ENCODE results near the gene EFR3B.
"Not testable (repeated sequence)": the region's sequence is repeated elsewhere in the genome, so short reads cannot be mapped to it uniquely, and the experiment has no call there.

Gene EFR3B, protein sequence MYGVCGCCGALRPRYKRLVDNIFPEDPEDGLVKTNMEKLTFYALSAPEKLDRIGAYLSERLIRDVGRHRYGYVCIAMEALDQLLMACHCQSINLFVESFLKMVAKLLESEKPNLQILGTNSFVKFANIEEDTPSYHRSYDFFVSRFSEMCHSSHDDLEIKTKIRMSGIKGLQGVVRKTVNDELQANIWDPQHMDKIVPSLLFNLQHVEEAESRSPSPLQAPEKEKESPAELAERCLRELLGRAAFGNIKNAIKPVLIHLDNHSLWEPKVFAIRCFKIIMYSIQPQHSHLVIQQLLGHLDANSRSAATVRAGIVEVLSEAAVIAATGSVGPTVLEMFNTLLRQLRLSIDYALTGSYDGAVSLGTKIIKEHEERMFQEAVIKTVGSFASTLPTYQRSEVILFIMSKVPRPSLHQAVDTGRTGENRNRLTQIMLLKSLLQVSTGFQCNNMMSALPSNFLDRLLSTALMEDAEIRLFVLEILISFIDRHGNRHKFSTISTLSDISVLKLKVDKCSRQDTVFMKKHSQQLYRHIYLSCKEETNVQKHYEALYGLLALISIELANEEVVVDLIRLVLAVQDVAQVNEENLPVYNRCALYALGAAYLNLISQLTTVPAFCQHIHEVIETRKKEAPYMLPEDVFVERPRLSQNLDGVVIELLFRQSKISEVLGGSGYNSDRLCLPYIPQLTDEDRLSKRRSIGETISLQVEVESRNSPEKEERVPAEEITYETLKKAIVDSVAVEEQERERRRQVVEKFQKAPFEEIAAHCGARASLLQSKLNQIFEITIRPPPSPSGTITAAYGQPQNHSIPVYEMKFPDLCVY

DNA sequence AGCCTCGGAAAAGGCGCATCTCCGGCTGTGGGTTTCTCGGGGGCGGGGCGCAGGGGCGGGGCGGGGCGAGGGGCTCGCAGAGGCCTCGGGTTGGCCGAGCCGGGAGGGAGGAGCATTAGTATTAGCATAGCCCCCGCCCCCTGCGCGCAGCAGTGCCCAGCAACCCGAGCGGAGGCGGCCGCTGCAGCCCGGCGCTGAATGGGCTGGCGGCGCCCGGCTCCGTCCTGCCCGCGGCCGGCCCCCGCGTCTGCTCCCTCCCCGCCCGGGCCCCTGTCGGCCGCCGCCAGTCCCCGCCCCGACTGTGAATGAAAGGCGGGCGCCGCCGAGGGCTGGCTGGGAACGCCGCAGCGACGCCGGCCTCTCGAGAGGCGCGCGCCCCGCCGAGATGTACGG is at the start of gene EFR3B:
TSS of gene EFR3B (plus strand) at position 149 of the 393 bp plus-strand sequence. CDS start at position 386, 237 bp downstream.
- DNase-seq = peak; percentile 91

DNA sequence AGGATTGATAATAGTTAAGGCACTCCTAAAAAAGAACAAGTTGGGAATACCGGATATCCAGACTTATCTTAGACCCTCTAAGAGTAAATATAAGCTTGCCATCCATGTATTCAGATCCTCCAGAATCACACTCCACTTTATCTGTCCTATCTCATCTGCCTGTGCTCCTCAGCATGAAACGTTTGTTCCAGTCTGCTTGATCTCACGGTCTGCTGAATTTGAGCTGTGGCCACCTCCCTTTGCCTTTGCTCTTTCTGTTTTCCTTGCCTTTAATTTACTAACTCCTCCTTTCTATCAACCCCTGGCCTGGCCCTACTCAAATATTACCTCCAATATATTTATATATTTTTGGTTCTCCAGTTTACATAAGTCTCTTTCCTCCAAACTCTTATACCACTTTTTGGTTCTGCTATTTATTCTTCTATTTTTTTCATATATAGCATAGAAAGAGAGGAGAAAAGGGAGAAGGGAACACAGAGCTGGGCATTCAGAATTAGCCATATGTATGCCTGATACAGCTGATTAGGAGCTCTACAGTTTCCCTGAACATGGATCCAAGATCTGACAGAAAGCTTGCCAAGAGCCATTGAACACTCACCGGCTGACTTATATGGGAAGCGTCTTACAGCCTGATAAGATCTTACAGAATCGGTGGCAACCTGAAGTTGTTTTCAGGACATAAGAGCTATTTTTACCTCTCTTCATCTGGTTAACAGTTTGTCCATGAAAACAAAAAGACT is 48.3 kb upstream of the EFR3B start:
- no peak for DNase-seq

DNA sequence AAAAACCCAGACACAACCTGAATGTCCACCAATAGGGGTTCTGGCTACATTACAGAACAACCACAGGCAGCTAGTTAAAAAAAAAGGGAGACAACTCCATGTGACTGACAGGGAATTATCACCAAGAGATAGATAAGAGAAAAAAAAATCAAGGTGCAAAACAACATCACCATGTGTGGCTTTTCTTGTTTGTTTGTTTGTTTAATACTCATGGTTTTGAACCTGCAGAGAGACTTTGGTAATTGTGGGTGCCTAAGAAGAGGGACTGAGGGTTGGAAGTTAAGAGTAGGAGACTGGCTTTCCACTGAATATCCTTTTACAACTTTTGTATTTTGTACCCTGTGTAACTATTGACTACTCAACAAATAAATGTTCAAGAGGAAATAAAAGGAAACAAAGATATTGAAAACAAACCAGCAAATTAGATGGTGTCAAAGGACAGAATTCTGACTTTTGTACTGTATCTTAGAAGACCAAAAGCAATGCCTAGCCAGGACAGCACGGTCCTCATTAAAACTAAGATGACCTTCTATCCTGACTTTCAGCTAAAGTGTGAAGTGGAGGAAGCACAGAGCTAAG is 47.6 kb upstream of the EFR3B start:
- DNase-seq = no peak

DNA sequence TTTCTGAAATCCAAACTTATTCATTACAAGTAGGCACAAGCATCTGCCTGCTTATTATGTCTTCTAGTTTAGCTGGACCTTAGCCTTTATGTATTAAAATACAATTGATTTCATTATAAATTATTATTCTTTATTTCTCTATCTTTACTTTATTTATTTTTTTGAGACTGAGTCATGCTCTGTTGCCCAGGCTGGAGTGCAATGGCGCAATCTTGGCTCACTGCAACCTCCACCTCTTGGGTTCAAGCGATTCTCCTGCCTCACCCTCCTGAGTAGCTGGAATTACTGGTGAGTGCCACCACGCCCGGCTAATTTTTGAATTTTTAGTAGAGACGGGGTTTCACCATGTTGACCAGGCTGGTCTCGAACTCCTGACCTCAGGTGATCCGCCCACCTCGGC is 42.8 kb upstream of the EFR3B start:
- DNase-seq = not testable (repeated sequence)

DNA sequence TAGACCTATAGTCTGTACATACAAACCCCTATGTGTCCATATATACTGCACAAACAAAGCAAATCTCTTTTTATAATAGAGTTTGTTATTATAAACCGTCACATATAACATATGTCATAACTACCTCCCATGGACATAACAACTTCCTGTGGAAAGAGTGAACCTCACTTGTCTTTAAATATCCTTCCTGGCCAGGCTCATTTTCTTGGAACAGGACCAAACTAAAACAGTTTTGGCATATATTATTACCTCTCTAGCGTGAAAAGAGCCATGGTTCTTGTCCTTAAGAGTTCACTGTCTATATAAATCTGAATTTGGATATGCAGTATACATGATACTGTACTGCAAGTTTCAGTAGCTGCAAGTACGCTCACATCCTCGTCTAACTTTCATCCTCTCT is 41.8 kb upstream of the EFR3B start:
- DNase-seq = no peak

DNA sequence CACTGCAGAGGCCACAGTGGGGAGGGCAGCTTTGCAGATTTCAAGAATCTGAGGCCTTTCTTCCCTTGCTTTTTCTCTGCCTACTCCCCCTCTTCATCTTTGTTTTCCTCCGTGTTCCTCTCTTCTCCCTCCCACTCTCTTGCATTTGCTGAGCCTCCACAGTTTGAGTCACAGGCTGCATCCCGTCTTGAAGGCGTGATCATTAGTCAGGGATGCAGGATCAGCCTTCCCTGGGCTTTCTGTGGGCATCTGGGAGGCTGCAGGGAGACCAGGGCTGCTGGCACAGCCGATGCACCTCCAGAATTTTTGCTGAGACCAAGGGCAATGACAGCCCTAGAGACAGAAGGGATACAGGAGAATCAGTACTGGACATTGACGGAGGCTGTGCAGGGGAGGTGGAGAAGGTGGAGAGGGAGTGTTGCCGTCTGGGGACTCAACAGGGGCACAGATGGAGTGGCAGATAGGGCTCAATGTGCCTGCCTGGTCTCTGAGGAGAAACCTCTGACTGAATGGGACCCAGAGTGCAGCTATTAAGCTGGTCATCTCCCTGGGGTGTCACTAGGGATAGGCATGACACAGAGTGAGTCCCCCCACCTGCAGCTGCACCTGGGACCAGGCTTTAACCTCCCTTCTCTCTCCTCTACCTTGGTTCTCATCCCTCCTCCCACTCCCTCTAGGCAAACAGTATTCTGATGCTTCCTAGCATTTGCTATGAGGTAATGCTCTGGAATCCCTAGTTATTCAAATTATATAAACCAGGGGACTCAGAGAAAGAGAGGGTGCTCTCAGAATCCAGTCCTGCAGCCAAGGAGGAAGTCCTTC is 41.2 kb upstream of the EFR3B start:
- DNase-seq = no peak

DNA sequence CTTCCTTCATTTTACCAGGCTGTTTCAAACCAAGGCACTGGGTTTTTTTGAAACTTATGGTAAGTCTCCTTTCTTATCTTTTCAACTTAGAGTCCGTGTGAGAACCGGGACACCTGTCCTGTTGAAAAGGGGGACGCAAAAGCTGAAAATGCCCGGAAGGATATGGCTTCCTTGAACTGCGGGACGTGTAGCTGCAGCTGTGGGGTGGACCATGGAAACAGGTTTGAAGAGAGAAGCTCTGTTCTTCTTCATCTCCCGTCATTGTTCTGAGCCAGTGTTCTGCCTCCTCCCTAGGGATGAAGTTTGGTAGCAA is 40.6 kb upstream of the EFR3B start:
- DNase-seq = no peak

DNA sequence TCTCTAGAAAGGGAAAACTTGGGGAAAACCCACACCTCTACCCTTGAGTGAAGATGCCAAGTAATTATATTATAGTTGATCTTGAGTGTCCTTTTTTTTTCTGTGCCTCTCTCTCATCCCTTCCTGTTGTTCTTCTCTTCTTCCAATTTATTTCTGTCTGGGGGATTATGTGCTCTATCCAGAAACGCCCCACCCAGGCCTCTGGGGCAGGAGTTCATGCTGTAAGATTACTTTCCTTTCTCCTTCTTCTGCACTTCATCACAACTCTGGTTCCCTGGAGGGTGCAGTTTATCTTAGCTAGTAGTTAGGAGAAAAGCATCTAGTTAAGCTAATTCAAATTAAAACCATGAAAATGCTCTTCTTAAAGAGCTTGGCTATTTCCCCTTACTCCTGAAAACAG is 39.8 kb upstream of the EFR3B start:
- DNase-seq = no peak

DNA sequence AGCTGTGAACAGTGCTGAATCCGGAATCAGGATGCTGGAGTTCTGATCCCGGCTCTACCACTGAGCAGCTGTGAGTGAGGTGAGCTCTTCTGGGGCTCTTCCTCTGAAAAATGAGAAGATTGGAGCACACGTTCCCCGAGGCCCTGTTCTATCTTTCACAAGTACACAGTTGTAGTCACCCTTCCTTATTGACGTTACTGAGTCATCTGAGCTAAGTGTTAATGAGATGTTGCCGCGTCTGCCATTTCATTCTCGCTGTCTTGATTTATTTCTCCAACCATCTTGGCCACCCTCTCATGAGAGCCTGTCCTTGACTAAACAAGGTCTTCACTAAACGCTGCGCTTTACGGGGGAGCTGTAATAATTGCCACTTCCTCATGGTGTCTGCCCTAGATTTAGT is 31.9 kb upstream of the EFR3B start:
- DNase-seq = no peak

DNA sequence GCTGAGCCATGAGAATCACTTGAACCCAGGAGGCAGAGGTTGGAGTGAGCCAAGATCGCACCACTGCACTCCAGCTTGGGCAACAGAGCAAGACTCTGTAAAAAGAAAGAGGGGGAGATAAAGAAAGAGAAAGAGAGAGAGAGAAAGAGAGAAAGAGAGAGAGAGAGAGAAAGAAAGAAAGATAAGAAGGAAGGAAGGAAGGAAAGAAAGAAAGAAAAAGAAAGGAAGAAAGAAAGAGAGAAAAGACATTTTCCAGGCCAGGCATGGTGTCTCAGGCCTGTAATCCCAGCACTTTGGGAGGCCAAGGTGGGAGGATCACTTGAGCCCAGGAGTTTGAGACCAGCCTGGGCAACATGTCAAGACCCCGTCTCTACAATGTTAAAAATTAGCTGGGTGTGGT is 30.5 kb upstream of the EFR3B start:
- not testable (repeated sequence) for DNase-seq

DNA sequence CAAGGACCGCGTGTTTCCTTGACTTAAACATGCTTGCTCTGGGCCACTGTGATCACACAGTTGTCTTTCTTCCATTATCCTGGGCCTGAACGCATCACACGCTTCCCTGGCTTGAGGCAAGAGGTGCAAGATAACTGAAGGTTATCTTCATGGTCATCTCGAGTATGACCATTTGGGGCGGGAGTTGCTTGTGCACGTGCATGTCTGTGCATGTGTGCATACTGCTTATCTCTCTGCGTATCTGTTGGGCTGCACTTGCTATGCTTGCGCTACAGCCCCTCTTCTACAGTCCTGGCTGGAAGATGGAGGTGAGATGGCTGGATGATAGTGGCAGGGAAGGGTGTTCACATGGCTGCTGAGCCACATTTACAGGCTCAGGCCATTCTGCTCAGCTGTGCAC is 27.2 kb upstream of the EFR3B start:
- no peak for DNase-seq

DNA sequence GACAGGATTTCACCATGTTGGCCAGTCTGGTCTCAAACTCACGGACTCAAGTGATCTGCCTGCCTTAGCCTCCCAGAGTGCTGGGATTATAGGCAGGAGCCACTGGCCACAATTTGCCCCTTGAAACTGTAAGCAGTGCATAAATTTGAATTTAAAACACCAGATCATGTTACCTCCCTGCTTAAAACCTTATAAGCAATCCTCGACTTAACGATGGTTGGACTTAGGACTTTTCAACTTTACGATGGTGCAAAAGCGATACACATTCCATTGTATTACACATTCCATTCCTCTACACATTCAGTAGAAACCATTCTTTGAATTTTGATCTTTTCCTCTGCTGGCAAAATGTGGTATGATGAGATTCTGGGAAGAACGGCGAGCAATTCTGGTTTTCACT is 23.2 kb upstream of the EFR3B start:
- DNase-seq = no peak

DNA sequence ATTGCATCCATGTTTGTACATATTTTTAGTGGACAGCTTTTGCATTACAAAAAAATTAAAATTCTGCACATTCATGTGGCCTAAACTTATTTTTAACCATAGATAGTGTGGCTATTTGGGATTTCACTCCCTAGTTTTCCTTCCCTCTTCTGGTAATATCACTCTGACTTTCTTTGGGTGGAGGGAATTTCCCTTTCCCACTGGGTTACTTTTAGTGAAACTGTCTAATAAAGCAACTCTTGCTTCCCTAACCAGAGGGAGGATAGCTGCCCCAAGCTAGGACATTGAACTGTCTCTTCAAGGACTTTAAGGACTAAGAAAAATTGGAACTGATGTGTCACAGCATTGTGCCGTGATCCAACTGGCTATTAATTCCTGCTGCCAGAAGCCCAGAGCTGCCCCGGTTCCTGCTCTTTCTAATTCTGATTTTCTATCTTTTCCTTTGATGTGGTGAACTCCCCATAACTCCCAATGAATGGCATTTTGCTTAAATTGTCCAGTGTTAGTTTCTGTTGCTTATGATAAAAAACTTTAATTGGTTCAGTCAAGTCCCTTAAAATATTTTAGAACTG is 20.0 kb upstream of the EFR3B start:
- DNase-seq = no peak

DNA sequence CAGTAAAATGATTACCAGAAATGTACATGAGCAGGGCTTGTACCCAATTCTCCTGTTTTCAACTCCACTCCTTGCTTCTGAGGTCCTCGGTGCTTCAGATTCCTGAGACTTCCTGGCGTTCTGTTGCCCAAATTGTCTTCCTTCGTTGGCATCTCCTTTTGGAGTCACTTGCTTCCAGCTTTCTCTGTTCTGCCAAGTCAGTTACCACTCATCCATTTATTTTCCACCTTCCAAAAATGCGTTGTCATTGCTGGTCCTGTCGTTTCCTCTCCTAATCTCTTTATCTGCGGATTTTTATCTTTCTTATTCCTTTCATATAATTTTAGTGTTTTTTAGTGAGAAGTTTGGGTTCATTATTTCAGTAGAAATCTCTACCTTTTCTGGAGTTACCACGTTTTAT is 18.5 kb upstream of the EFR3B start:
- no peak for DNase-seq

DNA sequence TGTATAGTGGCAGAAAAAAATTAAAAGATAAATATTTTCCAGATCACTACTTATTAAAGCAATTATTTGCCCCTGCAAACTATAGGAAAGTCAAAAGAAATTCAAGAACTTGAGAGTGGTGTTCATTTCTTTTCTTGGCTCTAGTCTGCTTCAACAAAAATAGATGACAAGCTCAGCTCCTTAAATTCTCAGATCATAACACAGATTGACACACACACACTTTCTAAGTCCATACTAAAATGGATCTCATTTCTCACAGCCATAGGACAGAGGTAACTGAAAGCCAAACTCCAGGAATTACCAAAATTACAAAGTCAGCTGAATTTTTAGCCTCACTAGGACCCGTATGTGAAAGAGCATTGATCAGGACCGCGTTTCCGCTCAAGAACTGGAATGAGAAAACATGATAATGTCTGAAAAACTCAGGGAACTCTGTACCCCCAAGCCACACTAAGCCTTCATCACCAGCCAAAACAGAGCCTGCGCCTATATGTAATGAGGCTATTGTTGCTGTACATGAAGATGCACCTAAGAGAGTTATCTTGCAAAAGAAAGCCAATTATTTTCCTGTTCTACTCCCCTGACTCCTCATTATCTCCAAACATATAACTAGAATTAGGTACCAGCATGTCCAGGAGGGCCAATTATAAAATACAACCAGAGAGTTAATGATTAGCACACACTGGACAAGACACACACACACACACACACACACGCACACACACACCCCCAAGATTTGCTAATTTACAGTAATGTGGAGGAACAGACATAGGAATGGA is 16.5 kb upstream of the EFR3B start:
- no peak for DNase-seq

DNA sequence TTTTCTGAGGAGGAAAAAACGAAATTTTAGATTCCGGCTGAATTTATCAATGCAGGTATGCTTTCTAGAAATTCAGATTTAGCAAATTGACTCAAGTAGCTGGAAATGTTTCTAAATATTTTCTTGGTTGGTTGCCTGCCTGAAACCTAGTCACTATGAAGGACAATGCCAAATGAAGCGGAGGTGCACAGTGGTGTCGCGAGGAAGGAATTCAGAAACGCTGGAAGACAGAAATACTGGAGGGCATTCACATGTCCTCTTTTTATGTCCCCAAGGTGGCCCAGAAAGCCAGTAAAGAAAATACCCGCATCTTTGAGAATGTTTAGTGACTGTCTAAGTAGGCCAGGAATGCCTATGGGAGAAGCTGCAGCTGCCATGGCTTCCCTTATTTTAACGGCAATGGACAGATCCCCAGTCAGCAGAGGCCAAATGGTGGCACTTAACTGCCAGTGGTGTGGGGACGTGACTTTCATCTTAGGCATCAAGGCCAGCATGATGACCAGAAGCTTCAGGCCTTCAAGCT is 15.8 kb upstream of the EFR3B start:
- no peak for DNase-seq

DNA sequence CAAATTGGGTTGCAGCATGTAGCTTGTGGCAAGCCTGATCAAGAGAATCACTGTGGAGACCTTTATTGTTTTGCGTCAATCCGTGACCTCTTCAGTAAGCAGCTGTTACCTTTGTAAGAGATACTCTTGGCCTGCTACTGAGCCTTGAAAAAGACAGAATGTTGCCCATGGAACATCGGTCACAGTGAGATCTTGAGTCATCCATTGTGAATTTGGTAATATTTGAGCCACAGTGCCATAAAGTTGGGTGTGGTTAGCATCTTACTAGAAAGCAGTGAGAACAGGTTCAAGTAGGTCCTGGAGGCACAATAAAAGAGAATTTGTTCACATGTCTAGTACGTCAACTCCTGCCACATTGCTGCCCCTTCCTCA is 12.7 kb upstream of the EFR3B start:
- DNase-seq = no peak

DNA sequence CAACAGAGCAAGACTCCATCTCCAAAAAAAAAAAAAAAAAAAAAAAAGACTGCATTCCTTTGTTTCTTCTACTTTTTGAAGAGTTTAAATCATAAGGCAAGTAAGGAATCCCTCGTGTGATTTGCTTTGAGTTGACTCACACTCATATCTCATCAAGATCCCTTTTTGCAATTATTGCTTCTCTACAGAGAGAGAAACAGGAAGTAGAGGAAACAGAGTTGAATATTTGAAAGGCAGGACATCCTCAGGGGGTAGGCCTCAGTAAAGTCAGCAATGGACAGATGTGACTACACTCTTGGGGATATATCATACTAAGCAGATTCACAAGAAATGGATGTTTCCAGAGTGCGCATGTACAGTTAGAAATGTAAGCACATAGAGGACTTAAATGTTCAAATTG is 11.2 kb upstream of the EFR3B start:
- no peak for DNase-seq

DNA sequence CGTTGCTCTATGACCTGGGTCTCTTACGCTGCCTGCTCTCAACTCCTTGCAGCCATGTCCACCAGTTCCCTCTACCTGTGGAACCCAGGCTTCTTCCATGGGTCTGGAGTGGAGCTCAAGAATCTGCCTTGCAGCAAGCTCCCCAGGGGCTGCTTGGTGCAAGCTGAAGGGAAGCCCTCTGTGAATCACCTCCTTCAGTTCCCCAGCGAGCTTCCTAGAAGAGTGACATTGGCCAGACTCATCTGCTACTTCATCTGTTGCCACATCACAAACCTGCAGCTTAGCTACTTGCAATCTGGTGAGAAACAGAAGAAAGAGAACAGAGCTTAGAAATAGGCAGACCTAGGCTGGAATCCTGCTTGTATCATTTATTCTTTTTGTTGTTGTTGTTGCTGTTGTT is 9.8 kb upstream of the EFR3B start:
- no peak for DNase-seq

DNA sequence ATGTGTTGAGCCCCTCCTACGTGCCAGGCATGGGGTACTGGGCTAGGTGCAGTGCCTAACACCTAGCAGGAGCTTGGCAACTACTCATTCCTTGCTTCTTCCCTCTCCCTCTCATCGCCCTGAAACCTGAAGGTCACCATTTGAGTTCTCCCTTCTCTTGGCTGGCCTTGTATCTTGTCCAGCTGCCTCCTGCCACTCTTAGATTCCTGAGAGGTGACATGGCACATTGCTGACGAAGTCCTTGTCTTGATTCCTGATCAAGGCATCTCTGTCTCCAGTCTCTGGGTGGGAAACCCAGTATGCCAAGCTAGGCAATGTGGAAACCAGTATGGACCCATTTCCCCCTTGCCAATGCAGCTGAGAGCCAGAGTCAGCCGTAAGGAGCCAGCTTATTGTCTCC is 9.0 kb upstream of the EFR3B start:
- no peak for DNase-seq

DNA sequence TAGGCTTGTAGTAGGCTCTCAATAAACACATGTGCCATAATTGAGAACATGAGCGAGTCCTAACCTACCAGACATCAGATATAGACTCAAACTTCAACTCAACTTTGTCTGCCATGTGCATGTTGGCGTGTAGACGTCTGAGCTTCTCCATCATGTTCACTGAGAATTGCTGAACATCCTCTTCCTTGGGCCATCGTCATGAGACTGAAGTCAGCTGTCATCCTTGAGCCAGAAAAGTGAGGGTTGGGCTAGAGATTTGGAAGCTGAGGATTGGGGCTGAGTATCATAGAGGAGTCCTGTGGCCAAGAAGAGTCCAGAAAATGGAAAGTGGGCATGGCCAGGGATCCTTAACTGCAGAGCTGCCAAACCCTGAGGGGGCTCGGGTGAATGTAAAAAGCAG is 7.8 kb upstream of the EFR3B start:
- DNase-seq = no peak
